GM21825 (cell line): ENCODE measurements around the gene CCDC82.

ENCODE experiments used
- ATAC-seq: cut with Tn5 transposase; IDR thresholded peaks from one replicate; pipeline ENCODE4 v1.9.1; 2021; ENCODE audit warnings: mild to moderate bottlenecking, moderate library complexity; ENCODE audit not compliant: unreplicated experiment

CCDC82 gene

DNA sequence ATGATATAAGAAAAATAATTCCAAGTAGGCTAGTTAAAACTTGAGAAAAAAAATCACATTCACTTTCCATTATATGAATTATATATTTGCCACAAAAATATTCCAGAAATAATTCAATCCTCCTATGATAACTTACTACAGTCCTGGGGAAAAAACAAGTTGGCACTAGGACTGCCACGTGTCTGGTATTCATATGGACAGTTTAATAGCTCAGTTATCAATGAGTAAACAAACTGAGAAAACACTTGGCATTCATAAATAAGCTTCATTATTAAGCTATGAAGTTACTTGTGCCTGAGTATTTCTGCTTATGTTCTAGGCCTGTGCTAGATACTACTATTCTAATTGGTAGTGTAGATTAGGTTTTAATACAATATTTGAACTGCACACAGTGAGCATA lies 24.2 kb downstream of the CCDC82 start:
- no peak for ATAC-seq

DNA sequence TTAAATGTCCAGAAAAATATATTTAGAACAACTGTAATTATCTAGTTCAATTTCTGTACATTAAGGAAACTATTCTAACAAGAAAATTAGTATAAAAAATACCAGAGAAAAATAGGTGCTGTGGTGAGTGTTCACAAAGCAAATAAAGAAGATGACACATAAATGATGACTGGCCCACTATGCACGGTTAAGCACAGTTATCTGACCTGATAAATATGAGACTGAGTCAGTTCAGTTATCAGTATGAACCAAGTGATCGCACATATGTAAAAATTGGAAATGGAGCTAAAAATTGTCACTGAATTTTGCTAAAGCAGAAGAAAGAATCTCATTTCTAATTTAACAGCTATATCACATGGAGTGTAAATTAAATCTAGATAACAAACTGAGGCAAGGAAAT lies 27.9 kb downstream of the CCDC82 start:
- ATAC-seq = no peak

DNA sequence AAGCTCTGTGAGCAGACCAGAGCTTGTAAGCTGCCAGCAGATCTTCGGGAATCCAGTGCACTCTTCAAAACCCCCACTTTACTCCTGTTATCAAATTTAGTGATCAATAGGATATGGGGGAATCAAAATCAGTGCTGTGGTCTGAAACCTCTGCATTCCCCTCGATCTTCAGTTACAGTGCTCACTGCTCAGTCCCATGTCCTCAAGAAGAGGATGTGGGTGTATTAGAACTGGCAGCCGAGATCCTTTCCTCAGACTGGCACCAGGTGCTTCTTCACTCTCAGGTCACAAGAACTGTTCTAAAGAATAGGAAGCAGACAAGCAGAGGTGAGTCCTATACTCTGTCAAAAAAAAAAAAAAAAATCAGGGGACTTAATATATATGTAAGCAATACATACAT lies 31.4 kb downstream of the CCDC82 start:
- ATAC-seq = no peak

DNA sequence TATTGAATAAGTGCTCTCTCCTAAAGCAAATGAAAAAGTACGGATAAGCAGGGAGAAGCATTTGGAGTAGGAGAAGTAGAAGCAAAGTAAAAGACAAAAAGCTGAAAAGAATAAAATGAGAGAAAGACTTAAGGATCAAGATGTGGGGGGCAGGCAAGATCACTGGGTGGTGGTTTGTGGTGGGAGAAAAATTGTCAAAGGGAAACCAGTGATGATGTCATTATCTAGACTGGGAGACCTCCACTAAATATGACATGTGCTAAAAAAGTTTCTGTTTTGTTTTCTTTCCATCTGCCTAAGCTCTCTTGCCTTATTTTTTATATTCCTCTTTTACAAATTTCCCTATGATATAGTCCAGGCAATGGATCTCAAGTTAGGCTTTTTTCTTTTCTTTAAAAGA lies 31.9 kb downstream of the CCDC82 start:
- no peak for ATAC-seq

DNA sequence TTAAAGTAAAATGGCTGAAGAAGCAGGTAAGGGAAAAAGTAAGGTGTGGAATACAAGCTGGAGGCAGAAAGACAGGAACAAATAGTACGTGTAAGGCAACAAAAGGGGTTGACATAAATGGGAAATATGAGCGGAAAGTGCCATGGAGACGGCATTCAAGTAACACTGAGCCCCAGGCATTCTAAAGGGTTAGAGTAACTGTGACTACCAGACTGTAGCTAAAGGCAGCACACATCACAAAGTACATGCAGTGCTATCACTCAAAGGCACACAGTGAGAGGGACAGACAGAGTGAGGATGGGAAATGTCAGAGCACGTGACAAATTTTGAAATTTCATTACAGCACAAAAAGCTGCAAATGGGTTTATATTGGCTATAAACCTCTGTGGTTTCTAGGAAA lies 32.9 kb downstream of the CCDC82 start:
- ATAC-seq = no peak

DNA sequence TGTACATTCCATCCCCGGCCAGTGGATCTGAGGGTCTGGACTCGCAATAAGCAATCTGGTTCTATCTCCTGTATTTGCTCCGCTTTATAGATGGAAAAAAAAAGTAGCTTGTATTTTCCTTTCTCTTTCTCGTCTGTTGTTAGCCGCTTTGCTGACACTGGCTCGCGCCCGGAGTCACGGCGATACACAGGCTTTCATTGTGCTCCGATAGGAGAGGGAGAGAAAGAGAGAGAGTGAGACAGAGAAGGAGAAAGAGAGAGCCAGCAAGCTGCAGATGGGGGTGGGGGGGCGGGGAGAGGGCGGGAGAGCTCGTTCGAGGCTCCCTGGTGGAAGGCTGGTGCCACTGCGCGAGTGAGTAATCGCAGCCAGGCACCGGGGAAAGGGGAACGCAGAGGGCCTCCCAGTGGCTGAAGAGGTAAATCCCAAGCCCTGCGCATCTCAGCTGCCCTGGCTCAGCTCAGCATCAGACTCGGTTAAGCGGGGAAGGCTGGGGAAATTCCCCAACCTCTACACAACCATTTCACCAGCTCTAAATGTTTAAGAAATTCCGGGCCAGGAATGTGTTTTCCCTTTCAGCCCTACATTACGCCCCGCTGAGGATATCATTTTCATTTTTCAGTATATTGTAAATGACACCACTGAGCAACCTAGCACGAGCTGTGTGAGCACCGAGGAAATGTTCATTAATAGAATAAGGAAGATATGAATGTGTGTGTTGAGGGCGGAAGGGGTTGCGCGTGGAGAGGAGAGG lies 46.6 kb downstream of the CCDC82 start, which contains the start of gene MAML2:
Gene MAML2, minus strand, starts transcription at position 235 of the 751 bp plus-strand sequence. CDS start 1,300 bp downstream, outside the sequence.
- ATAC-seq = peak; percentile 81

GRCh38 chr11:96342014-96342960 lies 47.4 kb downstream of the CCDC82 start:
- no peak for ATAC-seq

GRCh38 chr11:96341211-96342013 lies 48.3 kb downstream of the CCDC82 start:
- peak; percentile 28 for ATAC-seq

DNA sequence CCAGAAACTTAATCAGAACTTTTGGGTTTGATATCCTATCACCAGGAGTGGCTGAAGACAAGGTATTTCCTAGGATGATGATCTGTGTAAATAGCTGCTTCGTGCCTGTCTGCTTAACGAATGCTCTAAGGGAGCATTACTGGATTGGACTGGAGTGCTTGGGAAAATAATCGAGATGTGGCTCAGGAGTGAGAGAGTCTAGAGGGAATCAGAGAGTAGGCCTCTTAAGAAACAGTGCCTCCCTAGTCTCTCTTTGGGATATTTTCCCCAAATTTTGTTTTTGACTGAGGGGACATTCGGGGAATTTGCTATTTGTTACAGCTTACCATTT lies 49.2 kb downstream of the CCDC82 start:
- ATAC-seq = no peak

DNA sequence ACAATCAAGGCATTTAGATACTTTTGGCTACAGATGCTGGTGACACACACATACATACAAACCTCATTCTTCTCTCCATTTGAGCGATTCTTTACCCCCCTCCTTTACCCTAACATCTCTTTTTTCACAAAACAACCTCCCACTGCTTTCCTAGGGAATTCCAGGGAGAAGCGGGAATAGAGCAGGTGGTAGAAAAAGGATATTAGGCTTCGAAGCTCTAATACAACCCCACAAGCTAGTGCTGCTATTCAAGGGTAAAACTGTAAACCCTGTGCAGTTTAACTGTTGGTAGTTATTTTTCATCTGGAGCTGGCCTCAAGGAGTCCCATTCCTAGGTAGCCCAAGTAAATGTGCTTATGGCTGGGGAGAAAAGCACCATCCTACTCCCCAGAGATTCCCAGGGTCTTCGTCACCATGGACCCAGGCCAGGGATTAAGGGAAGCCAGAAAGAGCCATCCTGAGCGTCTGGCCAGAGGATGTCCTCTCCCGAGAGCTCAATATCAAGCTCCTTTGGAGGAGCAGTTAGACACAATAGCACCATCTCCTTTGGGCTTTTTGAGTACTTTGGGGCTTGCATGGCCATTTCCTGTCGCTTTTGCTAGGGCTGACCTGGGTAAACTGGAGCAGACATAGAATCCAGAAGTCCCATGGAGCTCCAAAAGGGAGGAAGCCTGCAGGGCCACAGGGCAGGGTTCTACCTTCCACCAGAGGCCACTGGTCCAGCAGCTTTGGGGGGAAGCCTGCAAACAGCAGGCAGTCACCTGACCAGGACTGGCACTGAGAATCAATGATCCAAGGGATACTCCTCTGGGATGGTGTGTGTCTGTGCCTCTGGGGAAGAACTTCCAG lies 49.8 kb downstream of the CCDC82 start:
- ATAC-seq = no peak

DNA sequence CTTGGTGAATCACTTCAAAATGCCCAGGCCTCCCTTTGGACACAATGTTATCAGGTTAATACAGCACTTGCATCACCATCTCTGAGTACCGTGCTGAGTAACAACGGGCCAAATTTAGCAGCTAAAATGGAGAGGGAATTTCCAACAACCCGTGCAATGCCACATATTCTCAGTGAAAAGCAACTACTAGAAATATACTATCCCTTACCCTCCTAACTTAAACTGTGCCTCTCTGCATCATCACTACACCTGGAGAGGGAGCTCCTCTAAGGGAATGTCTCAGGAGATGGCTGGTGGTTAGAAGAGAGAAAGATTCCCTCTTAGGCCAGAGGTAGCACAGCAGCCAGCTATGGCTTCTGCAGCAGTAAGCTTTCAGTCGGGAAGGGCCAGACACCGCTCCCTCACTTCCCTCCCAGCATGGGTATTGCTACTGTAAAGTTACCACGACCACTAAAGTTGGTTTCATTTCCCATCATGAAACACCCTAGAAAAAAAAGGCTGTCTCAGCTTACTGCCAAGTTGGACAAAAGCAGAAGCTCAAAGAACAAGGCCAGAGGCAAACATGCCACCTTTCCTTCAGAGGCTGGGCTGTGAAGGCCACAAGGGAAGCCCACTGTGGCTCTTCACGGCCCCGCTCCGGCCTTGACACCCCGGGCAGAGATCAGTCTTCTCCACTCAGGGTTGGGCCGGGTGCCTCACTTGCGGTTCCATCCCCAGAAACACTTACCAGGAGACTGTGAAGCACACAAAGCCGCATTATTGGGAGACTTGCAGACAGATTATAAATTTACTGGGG lies 50.6 kb downstream of the CCDC82 start:
- ATAC-seq = peak; percentile 43

- peak; percentile 35 for ATAC-seq
These were observed 51.9 kb downstream of the CCDC82 start for GRCh38 chr11:96337541-96338431.

- ATAC-seq = no peak
These were observed 54.3 kb downstream of the CCDC82 start for GRCh38 chr11:96335388-96335787.

GRCh38 chr11:96334219-96334618 lies 55.5 kb downstream of the CCDC82 start:
- ATAC-seq = no peak

DNA sequence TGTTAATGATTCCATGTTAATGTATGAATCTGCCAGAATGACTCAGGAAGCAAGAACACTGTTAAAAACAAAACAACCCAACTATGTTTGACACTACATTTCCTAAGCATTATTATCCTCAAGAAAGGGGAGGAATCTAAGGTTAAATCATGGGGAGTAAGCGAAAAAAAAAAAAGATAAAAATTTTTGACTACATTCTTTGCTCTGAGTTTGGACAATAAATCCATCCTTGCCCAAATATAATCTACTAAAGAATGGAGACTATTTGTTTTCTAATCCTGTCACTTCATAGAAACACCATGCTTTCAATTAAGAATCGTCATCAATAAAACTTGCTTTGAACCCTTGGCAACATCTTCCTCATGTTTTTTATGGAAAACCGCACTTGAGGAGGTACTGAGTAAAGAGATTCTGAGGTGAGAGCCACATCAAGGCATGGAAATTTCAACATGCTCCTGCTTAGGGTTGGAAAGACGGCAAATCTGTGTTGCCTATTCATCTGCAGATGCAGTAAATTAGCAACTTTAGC lies 56.5 kb downstream of the CCDC82 start:
- no peak for ATAC-seq

GRCh38 chr11:96332126-96332771 lies 57.5 kb downstream of the CCDC82 start:
- no peak for ATAC-seq

DNA sequence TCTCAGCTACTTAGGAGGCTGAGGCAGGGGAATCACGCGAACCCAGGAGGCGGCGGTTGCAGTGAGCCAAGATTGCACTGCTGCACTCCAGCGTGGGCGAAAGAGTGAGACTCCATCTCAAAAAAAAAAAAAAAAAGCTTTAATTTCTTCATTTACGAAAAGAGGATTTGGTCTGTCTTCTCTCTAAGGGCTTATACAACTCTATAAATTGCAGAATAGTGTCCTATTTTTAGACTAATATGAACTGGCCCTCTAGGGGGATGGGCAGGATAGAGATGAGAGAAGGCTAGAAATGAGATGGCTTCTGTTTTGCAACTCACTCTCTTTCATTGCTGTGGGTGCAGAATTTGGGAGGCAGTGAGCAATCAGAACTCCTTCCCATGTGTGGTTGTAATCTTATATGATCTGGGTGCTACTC lies 58.0 kb downstream of the CCDC82 start:
- no peak for ATAC-seq

- ATAC-seq = no peak
These were observed 59.2 kb downstream of the CCDC82 start for GRCh38 chr11:96330511-96330859.
